ENCODE measurements around the gene LUC7L2.

GRCh38 chr7:139366400-139366799 lies 6.7 kb downstream of the LUC7L2 start:
- TF ChIP-seq, protein P1, sequence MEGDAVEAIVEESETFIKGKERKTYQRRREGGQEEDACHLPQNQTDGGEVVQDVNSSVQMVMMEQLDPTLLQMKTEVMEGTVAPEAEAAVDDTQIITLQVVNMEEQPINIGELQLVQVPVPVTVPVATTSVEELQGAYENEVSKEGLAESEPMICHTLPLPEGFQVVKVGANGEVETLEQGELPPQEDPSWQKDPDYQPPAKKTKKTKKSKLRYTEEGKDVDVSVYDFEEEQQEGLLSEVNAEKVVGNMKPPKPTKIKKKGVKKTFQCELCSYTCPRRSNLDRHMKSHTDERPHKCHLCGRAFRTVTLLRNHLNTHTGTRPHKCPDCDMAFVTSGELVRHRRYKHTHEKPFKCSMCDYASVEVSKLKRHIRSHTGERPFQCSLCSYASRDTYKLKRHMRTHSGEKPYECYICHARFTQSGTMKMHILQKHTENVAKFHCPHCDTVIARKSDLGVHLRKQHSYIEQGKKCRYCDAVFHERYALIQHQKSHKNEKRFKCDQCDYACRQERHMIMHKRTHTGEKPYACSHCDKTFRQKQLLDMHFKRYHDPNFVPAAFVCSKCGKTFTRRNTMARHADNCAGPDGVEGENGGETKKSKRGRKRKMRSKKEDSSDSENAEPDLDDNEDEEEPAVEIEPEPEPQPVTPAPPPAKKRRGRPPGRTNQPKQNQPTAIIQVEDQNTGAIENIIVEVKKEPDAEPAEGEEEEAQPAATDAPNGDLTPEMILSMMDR (IDR thresholded peaks at IDR 0.05), result no peak
- TF ChIP-seq EZH2 (IDR thresholded peaks at IDR 0.05), result no peak
- no peak for TF ChIP-seq EZH2phosphoT487 (IDR thresholded peaks at IDR 0.05)

Data from neural progenitor cell (in vitro differentiated cells).